K562 (cell line): ENCODE measurements around the gene POU4F1. TPM values are rescaled to one million over a fixed set of nuclear protein-coding genes. Genes with fewer than 3 reads are reported as not detected.
A peak's percentile ranks its signal among the peaks of the same experiment; 100 is the strongest.

ENCODE experiments used
- ATAC-seq: fragments of 200-7000 bp; cut with Tn5 transposase; 3 replicates; pipeline ENCODE4 v1.9.1; 2020; ENCODE audit warnings: moderate library complexity
- BruUV-seq: library from RNA; stranded (reverse); fragments of 400-500 nt; replicated peaks from 2 replicates; lab custom pipeline; 2021; lab: Mats Ljungman, UMichigan
- CTCF ChIA-PET: fragments of 300-600 bp; formaldehyde crosslinking; extraction: SDS; loops from one replicate; lab custom pipeline; 2021; ENCODE audit warnings: low intra/inter-chr PET ratio; lab: Yijun Ruan, JAX
- POLR2A ChIA-PET: fragments of 300-600, 350-650 bp; sonication (Branson Sonifier 250); formaldehyde crosslinking; extraction: SDS; loops from one replicate; lab custom pipeline; 2021; ENCODE audit warnings: antibody characterized with exemption, inconsistent platforms; lab: Yijun Ruan, JAX
- DNase-seq, 4 experiments: peaks; one replicate each; pipeline versions ENCODE4 v3.0.0 to v3.0.0-alpha.2; 2011 to 2018; ENCODE audit warnings: low spot score in 3 of 4, mixed read lengths in 3 of 4; ENCODE audit errors: extremely low read depth in 1 of 4
- FAIRE-seq: peaks from 2 replicates; lab custom pipeline; 2011; peaks lifted over from hg19 to GRCh38; lab: Jason Lieb, UNC
- H2AFZ ChIP-seq: 2 replicates; pipeline ENCODE4 v1.6.0; 2011; ENCODE audit warnings: low read depth, low read length, control low read depth, inconsistent platforms
- H3K27ac ChIP-seq: fragments of 200-600 bp; 3 replicates; pipeline ENCODE4 v1.8.0; 2011; ENCODE audit warnings: low read depth, mild to moderate bottlenecking, control low read depth, inconsistent platforms, low read length, moderate library complexity, mixed read lengths; ENCODE audit errors: extremely low read depth
- H3K27me3 ChIP-seq, 2 experiments: fragments of 300-600 bp in 1 of 2; 2 replicates in 1 of 2; 3 replicates in 1 of 2; pipeline versions ENCODE4 v1.6.0 to v1.8.0; 2011; ENCODE audit warnings: inconsistent platforms in 2 of 2, low read length in 2 of 2, mild to moderate bottlenecking in 1 of 2, mixed read lengths in 1 of 2, moderate library complexity in 1 of 2; ENCODE audit not compliant: control insufficient read depth in 2 of 2, insufficient read depth in 2 of 2
- H3K36me3 ChIP-seq: fragments of 300-600 bp; 3 replicates; pipeline ENCODE4 v1.8.0; 2011; ENCODE audit warnings: mild to moderate bottlenecking, low read length, inconsistent platforms; ENCODE audit not compliant: control insufficient read depth, insufficient read depth
- H3K4me1 ChIP-seq, 2 experiments: fragments of 200-600 bp in 1 of 2; replicated peaks in 1 of 2; 2 replicates in 1 of 2; 3 replicates in 1 of 2; pipeline versions ENCODE4 v1.5.1 to v1.8.0; 2011; ENCODE audit warnings: inconsistent platforms in 2 of 2, low read length in 2 of 2, mild to moderate bottlenecking in 1 of 2, mixed read lengths in 1 of 2, moderate library complexity in 1 of 2; ENCODE audit not compliant: control insufficient read depth in 2 of 2, insufficient read depth in 2 of 2
- H3K4me2 ChIP-seq: 2 replicates; pipeline ENCODE4 v1.6.1; 2011; ENCODE audit warnings: low read length, control low read depth, inconsistent platforms, mixed read lengths; ENCODE audit not compliant: insufficient read depth
- H3K4me3 ChIP-seq: fragments of 200-600 bp; sonication (generic), shearing (Covaris generic); 2 replicates; pipeline ENCODE4 v1.5.1; 2016; ENCODE audit warnings: control low read depth, inconsistent platforms
- H3K79me2 ChIP-seq: fragments of 200-600 bp; 3 replicates; pipeline ENCODE4 v1.8.0; 2011; ENCODE audit warnings: low read length, inconsistent platforms; ENCODE audit not compliant: control insufficient read depth, insufficient read depth
- H3K9ac ChIP-seq, 2 experiments: 2 replicates each; pipeline versions ENCODE4 v1.6.0 to v1.6.1; 2011; ENCODE audit warnings: low read depth in 2 of 2, low read length in 2 of 2, control low read depth in 1 of 2, inconsistent platforms in 1 of 2, mild to moderate bottlenecking in 1 of 2, mixed read lengths in 1 of 2; ENCODE audit not compliant: insufficient read depth in 1 of 2
- H3K9me1 ChIP-seq: one replicate; pipeline ENCODE4 v1.6.0; 2011; ENCODE audit warnings: inconsistent platforms, mild to moderate bottlenecking, low read length, moderate library complexity; ENCODE audit not compliant: control insufficient read depth, insufficient read depth
- H3K9me3 ChIP-seq: replicated peaks from 2 replicates; pipeline ENCODE4 v1.5.1; 2011; ENCODE audit warnings: low read depth, low read length, inconsistent platforms; ENCODE audit not compliant: control insufficient read depth, insufficient read depth
- H4K20me1 ChIP-seq: replicated peaks from 2 replicates; pipeline ENCODE4 v1.6.1; 2011; ENCODE audit warnings: low read length, inconsistent platforms, mixed read lengths; ENCODE audit not compliant: control insufficient read depth, insufficient read depth
- EP400 ChIP-seq: fragments of 450-650 bp; IDR thresholded peaks from 2 replicates; pipeline ENCODE4 v1.6.1; 2017; ENCODE audit warnings: antibody characterized with exemption, mild to moderate bottlenecking, moderate library complexity
- HDAC2 ChIP-seq: fragments of 450-650 bp; IDR thresholded peaks from 2 replicates; pipeline ENCODE4 v1.6.1; 2016; ENCODE audit warnings: mild to moderate bottlenecking
- JUND ChIP-seq, 2 experiments: IDR thresholded peaks; 2 replicates in 1 of 2; 3 replicates in 1 of 2; pipeline ENCODE4 v1.6.1; 2011; ENCODE audit warnings: borderline replicate concordance in 2 of 2, low read depth in 2 of 2, low read length in 2 of 2, improper control_type of control experiment in 1 of 2, missing biosample characterization in 1 of 2, missing genetic modification characterization in 1 of 2, missing genetic modification reagents in 1 of 2
- NFYB ChIP-seq: IDR thresholded peaks from 2 replicates; pipeline ENCODE4 v1.6.1; 2011; ENCODE audit warnings: mild to moderate bottlenecking, moderate library complexity; ENCODE audit not compliant: insufficient read length; ENCODE audit errors: extremely low read depth
- PHF8 ChIP-seq: fragments of 200-600 bp; sonication (generic); IDR thresholded peaks from 2 replicates; pipeline ENCODE4 v1.6.1; 2012; ENCODE audit warnings: mixed run types, mild to moderate bottlenecking, inconsistent platforms, low read length, moderate library complexity, borderline replicate concordance
- RBM34 ChIP-seq: fragments of 200-400 bp; formaldehyde crosslinking; IDR thresholded peaks from 2 replicates; pipeline ENCODE4 v1.6.1; 2018; ENCODE audit warnings: low read length, borderline replicate concordance; ENCODE audit not compliant: insufficient read depth
- SMAD4 ChIP-seq: fragments of 250-450 bp; sonication (Bioruptor Pico); conservative IDR thresholded peaks from 2 replicates; pipeline ENCODE4 v1.8.0; 2021; ENCODE audit warnings: inconsistent platforms, mild to moderate bottlenecking, moderate library complexity
- TCF15 ChIP-seq: fragments of 250-450 bp; sonication (Bioruptor Pico); IDR thresholded peaks from 2 replicates; pipeline ENCODE4 v1.8.0; 2022; ENCODE audit warnings: moderate library complexity, mild to moderate bottlenecking, inconsistent platforms
- ZBTB7A ChIP-seq: IDR thresholded peaks from 2 replicates; pipeline ENCODE4 v1.6.1; 2011; ENCODE audit warnings: low read depth, mild to moderate bottlenecking, low read length, moderate library complexity, borderline replicate concordance; ENCODE audit not compliant: control insufficient read depth
- ZNF124 ChIP-seq: sonication (generic); formaldehyde crosslinking; IDR thresholded peaks from 2 replicates; pipeline ENCODE4 v1.8.1; 2022; ENCODE audit warnings: missing genetic modification reagents
- ZNF584 ChIP-seq: fragments of 200-800 bp; sonication (Bioruptor generic); IDR thresholded peaks from 2 replicates; pipeline ENCODE4 v1.6.1; 2016; ENCODE audit warnings: low read depth, mild to moderate bottlenecking, missing genetic modification characterization, missing compliant biosample characterization
- WGBS: fragments of 100-300 bp; shearing (Covaris generic); methylation state at CpG from one replicate; pipeline ENCODE4 v1.1.6; 2016; ENCODE audit warnings: low coverage, mixed read lengths; ENCODE audit not compliant: insufficient coverage; ENCODE audit errors: missing lambda C conversion rate; 5-methylcytosine and 5-hydroxymethylcytosine counted together
- in situ Hi-C: fragments of 300-500 bp; cut with MboI; formaldehyde crosslinking; loops from 4 replicates; pipeline ENCODE4 v1.15.0; 2018; ENCODE audit warnings: inconsistent platforms, mixed read lengths
- intact Hi-C: fragments of 100-400 bp; cut with micrococcal nuclease; formaldehyde crosslinking; loops from 2 replicates; pipeline ENCODE4 v1.14.2; 2022
- polyA plus RNA-seq, 8 experiments: library from polyadenylated mRNA; depleted of rRNA in 4 of 8; stranded (reverse) in 5 of 8; unstranded in 3 of 8; fragments of >200 nt; fragmentation: Nextera tagmentation in 2 of 8; fragmentation: Illumina TruSeq in 1 of 8; extraction: Ambion mirVana in 2 of 8; extraction: Trizol in 1 of 8; gene quantifications; 2 replicates each; pipeline versions ENCODE4 v1.2.1 to v1.2.3, GENCODE V29; 2011 to 2014; ENCODE audit warnings: inconsistent platforms in 1 of 8, missing spikeins in 1 of 8
- total RNA-seq, 7 experiments: library from RNA; depleted of rRNA in 6 of 7; stranded (reverse); fragments of >200 nt in 6 of 7; fragmentation: Illumina TruSeq in 2 of 7; extraction: Trizol in 2 of 7; gene quantifications; 2 replicates each; pipeline versions ENCODE4 v1.2.1 to v1.2.3, GENCODE V29; 2011 to 2021; ENCODE audit warnings: low replicate concordance in 1 of 7
- TF ChIP-seq, protein P1 (sequence below): sonication (generic); formaldehyde crosslinking; IDR thresholded peaks from 2 replicates; pipeline ENCODE4 v1.8.1; 2023; ENCODE audit warnings: mild to moderate bottlenecking, missing genetic modification reagents, moderate library complexity

POU4F1 gene
- total and polyA plus RNA-seq, 9 of the 15 experiments (the other 6 are each of a cell fraction or from before 2014, with no cell fraction given), result 0.61 to 2.8 (median 1.5) TPM

DNA sequence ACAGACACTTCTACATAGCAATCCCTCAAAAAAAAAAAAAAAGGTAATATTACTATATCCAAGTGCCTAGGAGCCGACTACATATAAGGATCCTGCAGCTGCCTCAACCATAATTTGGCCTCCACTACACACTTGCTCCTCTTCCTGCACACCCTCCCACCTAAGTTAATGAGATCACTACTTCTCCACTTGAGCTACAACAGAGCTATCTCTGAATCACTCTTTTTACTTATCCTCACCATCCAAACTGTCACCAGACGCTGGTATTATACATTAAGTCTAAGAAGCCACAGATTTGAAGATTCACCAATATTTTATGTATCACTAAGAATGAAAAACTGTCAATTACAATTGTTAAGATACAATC is 47.3 kb upstream of the POU4F1 start:
- in situ Hi-C loops (no loop called here), intact Hi-C loops (no loop called here)
- no peak overlapping the region for H3K27ac ChIP-seq
- DNase-seq (peak in 2 of 4 experiments; percentile 11 to 15), ATAC-seq (peak; percentile 60)
- no peaks in the 10 kb centered on the region for H3K9me3 ChIP-seq
- 0% methylated on average over 2 of the region's 2 CpGs for WGBS
- H3K4me1 ChIP-seq, result peaks cover 4 to 29% of the 10 kb centered on the region in 2 experiments; a peak in 2 of 5 replicates
- H3K9me1 ChIP-seq, result peaks cover 4% of the 10 kb centered on the region
- peaks cover 96% of the 10 kb centered on the region for H3K79me2 ChIP-seq
- no peak overlapping the region for H3K9ac ChIP-seq
- ChIA-PET CTCF (no interaction called here), POLR2A (interaction anchor here (1.0 kb wide), 1 partner anchor 13 kb away, joined by 3 read pairs; no protein-coding TSS in a partner anchor)
- no peak for TF ChIP-seq HDAC2
- peak; percentile 28; the same call in 1 of the 2 replicates for TF ChIP-seq JUND (IDR thresholded peaks at IDR 0.05; ENCODE audit: borderline replicate concordance, low read depth, low read length)
- TF ChIP-seq JUND (tag; IDR thresholded peaks at IDR 0.05; ENCODE audit: borderline replicate concordance, low read depth, low read length), result no peak
- no peak for TF ChIP-seq NFYB
- TF ChIP-seq, all 486 proteins: peak for 1
- peaks cover 31% of the 10 kb centered on the region for H4K20me1 ChIP-seq
- no peak overlapping the region for H2AFZ ChIP-seq
- BruUV-seq, result no TSS peak
- no peak for FAIRE-seq
- H3K4me3 ChIP-seq, result no peak overlapping the region
- no peak overlapping the region for H3K4me2 ChIP-seq
- peaks cover 1% of the 10 kb centered on the region; the same call in 2 of the 3 replicates for H3K36me3 ChIP-seq
- no peaks in the 10 kb centered on the region for H3K27me3 ChIP-seq

DNA sequence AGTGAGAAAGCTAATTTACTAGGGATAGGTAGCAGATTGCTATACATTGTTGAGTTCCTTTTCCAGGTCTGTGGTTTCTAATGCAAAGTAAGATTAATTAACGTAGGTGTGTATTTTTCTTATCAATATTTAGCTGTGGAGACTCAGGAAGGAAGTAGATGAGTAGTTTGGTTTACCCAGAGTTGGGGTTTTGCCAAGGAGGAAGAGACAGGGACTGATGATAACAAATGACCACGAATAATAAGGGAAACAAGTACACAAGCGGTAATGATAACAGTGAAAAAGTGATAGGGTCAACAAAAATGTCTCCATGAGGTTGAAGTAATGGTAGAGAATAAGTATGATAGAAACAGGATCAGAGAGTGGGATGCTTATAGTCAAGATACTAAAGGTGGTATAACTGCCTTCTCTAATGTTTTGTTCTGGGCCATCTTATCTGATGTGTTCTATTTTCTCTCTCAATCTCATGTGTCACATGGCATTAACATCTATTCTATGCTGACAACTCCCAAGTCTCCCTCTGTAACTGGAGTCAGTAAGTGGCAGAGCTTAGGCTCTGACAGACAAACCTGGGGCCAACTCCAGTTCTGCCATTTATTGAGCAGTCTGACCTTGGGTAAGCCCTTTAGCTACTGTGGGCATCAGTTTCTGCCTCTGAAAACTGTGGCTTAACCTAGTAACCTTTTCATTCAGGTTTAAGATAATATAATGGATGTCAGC is 46.8 kb upstream of the POU4F1 start:
- no TSS peak for BruUV-seq
- ChIA-PET CTCF (no interaction called here), POLR2A (interaction anchor here (1.0 kb wide), 1 partner anchor 12 kb away, joined by 3 read pairs; no protein-coding TSS in a partner anchor)
- Histone ChIP-seq H3K27ac (no peak overlapping the region), H3K4me1 (peaks cover 4 to 29% of the 10 kb centered on the region in 2 experiments; a peak in 2 of 5 replicates), H3K4me3 (no peak overlapping the region), H4K20me1 (peaks cover 29% of the 10 kb centered on the region), H3K9ac (no peak overlapping the region), H3K9me1 (peaks cover 4% of the 10 kb centered on the region), H3K79me2 (peaks cover 96% of the 10 kb centered on the region), H3K27me3 (no peaks in the 10 kb centered on the region), H3K9me3 (no peaks in the 10 kb centered on the region), H3K36me3 (no peaks in the 10 kb centered on the region), H2AFZ (no peak overlapping the region), H3K4me2 (peak overlapping the region; percentile 18; the same call in 1 of the 2 replicates)
- in situ Hi-C loops, result no loop called here
- 0% methylated on average over 3 of the region's 3 CpGs for WGBS
- peak; percentile 27 for ATAC-seq
- intact Hi-C loops, result no loop called here
- DNase-seq, result peak in 1 of 4 experiments; percentile 24
- FAIRE-seq, result peak; percentile 40
- TF ChIP-seq ZNF124 (CRISPR knock-in tag), result no peak
- TF ChIP-seq, protein P1, sequence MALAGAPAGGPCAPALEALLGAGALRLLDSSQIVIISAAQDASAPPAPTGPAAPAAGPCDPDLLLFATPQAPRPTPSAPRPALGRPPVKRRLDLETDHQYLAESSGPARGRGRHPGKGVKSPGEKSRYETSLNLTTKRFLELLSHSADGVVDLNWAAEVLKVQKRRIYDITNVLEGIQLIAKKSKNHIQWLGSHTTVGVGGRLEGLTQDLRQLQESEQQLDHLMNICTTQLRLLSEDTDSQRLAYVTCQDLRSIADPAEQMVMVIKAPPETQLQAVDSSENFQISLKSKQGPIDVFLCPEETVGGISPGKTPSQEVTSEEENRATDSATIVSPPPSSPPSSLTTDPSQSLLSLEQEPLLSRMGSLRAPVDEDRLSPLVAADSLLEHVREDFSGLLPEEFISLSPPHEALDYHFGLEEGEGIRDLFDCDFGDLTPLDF (CRISPR knock-in tag), result no peak
- no peak for TF ChIP-seq RBM34
- TF ChIP-seq ZNF584, result no peak
- TF ChIP-seq EP400, result no peak
- TF ChIP-seq PHF8, result no peak
- no peak for TF ChIP-seq ZBTB7A
- TF ChIP-seq SMAD4 (CRISPR knock-in tag), result no peak
- no peak for TF ChIP-seq TCF15 (CRISPR knock-in tag)
